Vagina (tissue), 2 donors: ENCODE data around the gene LRMDA.

ENCODE experiments used
- POLR2A ChIP-seq, 2 donors: fragments of 450-650 bp; IDR thresholded peaks; one replicate each; pipeline ENCODE4 v1.6.1; 2017; ENCODE audit warnings: antibody characterized with exemption in 2 of 2, mild to moderate bottlenecking in 2 of 2, moderate library complexity in 2 of 2
- POLR2AphosphoS5 ChIP-seq, 2 donors: sonication (generic); formaldehyde crosslinking; IDR thresholded peaks; one replicate each; pipeline ENCODE4 v1.9.0; 2017; ENCODE audit warnings: antibody characterized with exemption in 2 of 2, mild to moderate bottlenecking in 2 of 2, low read depth in 1 of 2; ENCODE audit not compliant: insufficient read depth in 1 of 2
- TF ChIP-seq, protein P1 (sequence below), 3 experiments: fragments of 450-650 bp in 2 of 3; fragments of 200-600 bp in 1 of 3; sonication (generic) in 1 of 3; IDR thresholded peaks; one replicate each; pipeline ENCODE4 v1.5.1; 2017 to 2019; ENCODE audit warnings: antibody characterized with exemption in 3 of 3, mild to moderate bottlenecking in 2 of 3, moderate library complexity in 2 of 3

DNA sequence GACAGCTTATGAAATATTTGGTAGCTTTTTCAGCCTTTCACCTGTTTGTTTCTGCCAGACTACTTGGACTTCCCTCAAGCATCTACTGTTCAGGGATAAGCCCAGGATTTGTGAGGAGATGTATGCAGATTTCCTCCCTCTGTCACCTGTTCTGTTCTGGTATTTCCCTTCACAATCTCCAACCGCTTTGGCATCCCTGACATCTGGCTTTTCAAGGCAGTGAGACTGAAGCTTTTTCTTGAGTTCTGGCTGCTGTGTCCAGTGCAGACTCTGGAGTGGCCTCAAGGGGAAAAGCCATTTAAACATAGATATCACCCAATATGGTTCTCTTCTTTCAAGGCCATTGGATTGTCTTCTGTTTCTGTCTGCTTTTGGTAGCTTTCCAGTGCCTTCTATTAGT lies 369.7 kb downstream of the LRMDA start:
- TF ChIP-seq, protein P1, sequence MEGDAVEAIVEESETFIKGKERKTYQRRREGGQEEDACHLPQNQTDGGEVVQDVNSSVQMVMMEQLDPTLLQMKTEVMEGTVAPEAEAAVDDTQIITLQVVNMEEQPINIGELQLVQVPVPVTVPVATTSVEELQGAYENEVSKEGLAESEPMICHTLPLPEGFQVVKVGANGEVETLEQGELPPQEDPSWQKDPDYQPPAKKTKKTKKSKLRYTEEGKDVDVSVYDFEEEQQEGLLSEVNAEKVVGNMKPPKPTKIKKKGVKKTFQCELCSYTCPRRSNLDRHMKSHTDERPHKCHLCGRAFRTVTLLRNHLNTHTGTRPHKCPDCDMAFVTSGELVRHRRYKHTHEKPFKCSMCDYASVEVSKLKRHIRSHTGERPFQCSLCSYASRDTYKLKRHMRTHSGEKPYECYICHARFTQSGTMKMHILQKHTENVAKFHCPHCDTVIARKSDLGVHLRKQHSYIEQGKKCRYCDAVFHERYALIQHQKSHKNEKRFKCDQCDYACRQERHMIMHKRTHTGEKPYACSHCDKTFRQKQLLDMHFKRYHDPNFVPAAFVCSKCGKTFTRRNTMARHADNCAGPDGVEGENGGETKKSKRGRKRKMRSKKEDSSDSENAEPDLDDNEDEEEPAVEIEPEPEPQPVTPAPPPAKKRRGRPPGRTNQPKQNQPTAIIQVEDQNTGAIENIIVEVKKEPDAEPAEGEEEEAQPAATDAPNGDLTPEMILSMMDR (IDR thresholded peaks at IDR 0.05) = no peak
- TF ChIP-seq POLR2AphosphoS5 (IDR thresholded peaks at IDR 0.05; ENCODE audit: insufficient read depth in 1 of 2, low read depth in 1 of 2) = no peak
- TF ChIP-seq POLR2A (IDR thresholded peaks at IDR 0.05) = no peak
